Epithelial cell of esophagus (primary cell): ENCODE results near the gene ATAD2B.
A peak's percentile ranks its signal among the peaks of the same experiment; 100 is the strongest.

Experiments
- DNase-seq: peaks from one replicate; pipeline ENCODE4 v3.0.0; 2010; ENCODE audit warnings: low read depth
- H3K4me3 ChIP-seq: 2 replicates; pipeline ENCODE4 v1.5.1; 2011; ENCODE audit warnings: mild to moderate bottlenecking, low read length, control low read depth
- CTCF ChIP-seq: IDR thresholded peaks from 2 replicates; pipeline ENCODE4 v1.5.1; 2011; ENCODE audit warnings: low read depth, mild to moderate bottlenecking, low read length, control low read depth, inconsistent platforms; ENCODE audit not compliant: insufficient read depth; ENCODE audit errors: missing control alignments

The ATAD2B gene

GRCh38 chr2:23944527-23944926 lies 17.6 kb upstream of the ATAD2B start:
- no peak overlapping the region for H3K4me3 ChIP-seq
- DNase-seq: no peak

GRCh38 chr2:23943666-23944065 lies 16.7 kb upstream of the ATAD2B start:
- H3K4me3 ChIP-seq: no peak overlapping the region
- TF ChIP-seq CTCF: no peak
- no peak for DNase-seq

More at GRCh38 chr2:23944527-23944926, 17.6 kb upstream of the ATAD2B start:
- TF ChIP-seq CTCF: no peak

GRCh38 chr2:23941644-23942043 lies 14.7 kb upstream of the ATAD2B start:
- H3K4me3 ChIP-seq: peak overlapping the region; percentile 70
- TF ChIP-seq CTCF: no peak
- DNase-seq: no peak

GRCh38 chr2:23940718-23941620 lies 14.0 kb upstream of the ATAD2B start:
- DNase-seq: peak; percentile 54
- TF ChIP-seq CTCF: no peak
- H3K4me3 ChIP-seq: peak overlapping the region; percentile 70

GRCh38 chr2:23939987-23940717 lies 13.2 kb upstream of the ATAD2B start, which contains the start of gene UBXN2A:
UBXN2A (plus strand) TSS chr2:23940463; CDS start chr2:23958315, 17,852 bp downstream.
- TF ChIP-seq CTCF: no peak
- peak; percentile 86 for DNase-seq

GRCh38 chr2:23934259-23934658 lies 7.3 kb upstream of the ATAD2B start:
- no peak for TF ChIP-seq CTCF
- DNase-seq: no peak
- H3K4me3 ChIP-seq: no peak overlapping the region

More at GRCh38 chr2:23939987-23940717, 13.2 kb upstream of the ATAD2B start, which contains the start of gene UBXN2A:
- H3K4me3 ChIP-seq: peak within 1 kb of the TSS; percentile 70
